Central memory CD4-positive, alpha-beta T cell (primary cell): Measurements from ENCODE around the gene TTC17.
A peak's percentile ranks its signal among the peaks of the same experiment; 100 is the strongest.
"Not testable (repeated sequence)": the region's sequence is repeated elsewhere in the genome, so short reads cannot be mapped to it uniquely, and the experiment has no call there.

Experiments
- DNase-seq: peaks from one replicate; pipeline ENCODE4 v3.0.0; 2022

TTC17 gene

DNA sequence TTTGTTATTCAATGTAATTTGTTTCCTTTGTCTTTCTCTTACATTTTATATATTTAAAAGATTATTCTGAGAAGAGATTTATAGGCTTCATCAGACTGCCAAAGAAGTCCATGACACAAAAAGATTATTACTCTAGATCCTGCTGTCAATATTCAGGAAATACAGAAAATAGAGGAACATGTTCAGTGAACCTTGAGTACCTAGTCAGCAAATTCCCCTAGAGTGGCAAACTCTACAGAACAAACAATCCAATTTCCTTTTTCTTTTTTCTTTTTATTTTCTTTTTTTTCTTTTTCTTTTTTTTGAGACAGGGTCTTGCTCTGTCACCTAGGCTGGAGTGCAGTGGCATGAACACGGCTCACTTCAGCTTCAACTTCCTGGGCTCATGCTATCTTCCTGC is 23.9 kb downstream of the TTC17 start:
- no peak for DNase-seq

DNA sequence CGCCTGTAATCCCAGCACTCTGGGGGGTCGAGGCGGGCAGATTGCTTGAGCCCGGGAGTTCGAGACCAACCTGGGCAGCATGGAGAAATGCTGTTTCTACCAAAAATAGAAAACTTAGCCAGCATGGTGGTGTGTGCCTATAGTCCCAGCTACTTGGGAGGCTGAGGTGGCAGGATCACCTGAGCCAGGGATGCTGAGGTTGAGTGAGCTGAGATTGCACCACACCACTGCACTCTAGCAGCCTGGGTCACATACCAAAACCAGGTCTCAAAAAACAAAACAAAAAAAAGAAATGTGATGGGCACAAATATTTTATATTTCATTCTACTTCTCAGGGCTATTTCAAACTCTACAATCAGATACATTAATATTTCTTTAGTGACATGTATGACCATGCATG is 25.7 kb downstream of the TTC17 start:
- no peak for DNase-seq

DNA sequence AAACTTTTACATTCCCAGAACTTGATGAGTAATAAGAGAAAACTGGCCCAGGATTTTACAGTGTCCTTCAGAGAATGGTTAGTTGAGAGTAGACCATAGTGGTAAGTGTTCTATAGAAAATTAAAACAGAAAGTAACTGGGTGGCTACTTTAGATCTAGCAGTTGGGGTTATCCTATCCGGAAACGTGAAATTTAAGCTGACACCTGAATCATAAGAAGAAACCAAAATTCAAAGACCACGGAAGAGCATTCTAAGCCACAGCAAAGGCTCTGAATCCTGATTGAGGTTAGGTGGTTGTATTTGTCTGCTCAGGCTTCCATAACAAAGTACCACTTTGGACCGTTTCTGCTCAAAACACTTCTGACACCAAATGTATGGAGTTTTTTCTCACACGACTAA is 34.0 kb downstream of the TTC17 start:
- DNase-seq = peak; percentile 21

DNA sequence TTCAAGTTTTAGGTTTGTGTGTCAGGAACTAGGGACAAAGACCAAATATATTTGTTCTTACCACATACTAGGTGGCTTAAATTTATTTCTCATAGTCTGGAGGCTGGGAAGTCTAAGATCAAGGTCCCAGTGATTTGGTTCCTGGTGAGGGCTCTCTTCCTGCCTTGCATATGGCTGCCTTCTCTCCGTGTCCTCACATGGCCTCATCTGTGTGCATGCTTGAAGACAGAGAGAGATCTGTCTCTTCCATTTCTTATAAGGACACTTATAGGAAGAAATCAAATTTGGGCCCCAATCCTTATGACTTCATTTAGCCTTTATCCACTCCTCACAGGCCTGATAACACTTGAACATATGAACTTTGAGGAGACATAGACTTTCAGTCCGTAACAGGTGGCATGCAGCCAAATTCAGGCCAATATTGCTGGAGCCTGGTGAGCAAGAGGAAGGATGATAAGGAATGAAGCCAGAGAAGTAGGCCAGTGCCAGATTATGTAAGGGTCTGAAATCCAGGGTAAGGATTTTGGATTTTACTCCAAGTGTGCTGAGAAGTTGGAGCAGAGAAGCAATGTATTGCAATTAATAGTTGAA is 35.1 kb downstream of the TTC17 start:
- no peak for DNase-seq

DNA sequence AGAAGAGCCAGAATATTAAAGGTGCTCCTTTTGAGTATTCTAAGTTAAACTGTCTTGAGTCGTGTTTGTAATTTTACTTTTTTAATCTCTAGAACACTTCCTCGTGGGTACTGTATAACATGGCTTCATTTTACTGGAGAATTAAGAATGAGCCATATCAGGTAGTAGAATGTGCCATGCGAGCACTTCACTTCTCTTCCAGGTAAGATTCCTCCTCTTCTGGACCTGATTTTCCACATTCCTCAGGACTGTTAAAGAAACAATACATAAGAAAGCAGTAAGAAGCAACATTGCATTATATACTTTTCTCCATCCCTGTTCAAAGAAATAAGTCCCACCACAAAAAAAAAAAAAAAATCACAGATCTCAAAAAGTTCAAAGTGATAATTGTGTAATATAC is 37.9 kb downstream of the TTC17 start:
- no peak for DNase-seq

DNA sequence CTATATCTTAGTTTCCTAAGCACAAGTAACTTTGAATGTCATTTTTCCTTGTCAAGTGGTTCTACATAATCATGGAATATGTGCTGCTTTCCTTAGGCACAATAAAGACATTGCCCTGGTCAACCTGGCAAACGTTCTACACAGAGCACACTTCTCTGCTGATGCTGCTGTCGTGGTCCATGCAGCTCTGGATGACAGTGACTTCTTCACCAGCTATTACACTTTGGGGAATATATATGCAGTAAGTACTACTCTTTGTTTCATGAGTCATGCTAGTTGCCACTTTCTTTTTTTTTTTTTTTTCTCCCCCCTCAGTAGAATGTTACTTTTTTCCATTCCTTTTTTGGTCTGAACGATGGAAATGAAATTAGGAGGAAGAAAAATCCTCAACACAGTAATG is 38.5 kb downstream of the TTC17 start:
- DNase-seq = no peak

DNA sequence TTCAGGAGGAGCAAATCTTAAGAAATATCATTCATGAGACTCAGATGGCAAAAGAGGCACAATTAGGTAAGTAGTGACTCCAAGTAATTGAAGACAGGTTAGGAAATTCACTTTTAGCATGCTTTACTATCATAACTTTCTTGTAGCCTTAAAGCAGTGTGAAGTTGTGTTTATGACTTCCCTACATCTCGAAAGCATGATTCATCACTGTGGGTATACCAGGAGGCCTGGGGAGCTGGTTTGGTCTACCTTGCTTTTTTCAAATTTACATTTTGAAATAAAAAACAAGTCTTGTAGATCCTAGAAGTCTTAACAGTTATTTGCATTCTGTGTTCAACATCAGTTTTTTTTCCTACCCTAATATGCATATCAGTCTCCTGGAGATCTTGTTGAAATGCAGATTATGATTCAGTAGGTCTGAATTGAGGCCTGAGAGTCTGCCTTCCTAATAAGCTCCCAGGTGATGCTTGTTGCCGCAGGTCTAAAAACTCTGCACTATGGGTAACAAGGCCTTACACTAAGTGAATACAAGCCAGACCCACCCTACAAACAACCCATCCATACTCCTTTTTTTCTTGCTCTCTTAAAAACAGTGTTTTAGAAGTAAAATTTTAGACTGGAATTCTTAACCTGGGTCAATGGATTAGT is 41.4 kb downstream of the TTC17 start:
- no peak for DNase-seq

DNA sequence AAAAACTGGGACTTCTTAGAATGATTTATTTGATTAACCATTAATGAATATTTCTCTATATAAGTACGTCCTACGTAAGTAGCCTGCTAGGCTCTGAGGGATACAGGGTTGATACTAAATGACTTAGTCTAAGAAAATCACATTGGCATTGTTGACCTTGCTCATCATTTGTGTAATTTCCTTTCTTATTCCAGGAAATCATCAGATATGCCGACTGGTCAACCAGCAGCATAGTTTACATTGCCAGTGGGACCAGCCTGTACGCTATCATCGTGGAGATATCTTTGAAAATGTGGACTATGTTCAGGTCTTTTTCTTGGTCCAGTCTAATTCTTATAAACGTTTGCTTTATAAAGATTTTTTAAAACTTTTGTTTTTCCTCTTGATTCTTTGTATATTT is 42.5 kb downstream of the TTC17 start:
- no peak for DNase-seq

DNA sequence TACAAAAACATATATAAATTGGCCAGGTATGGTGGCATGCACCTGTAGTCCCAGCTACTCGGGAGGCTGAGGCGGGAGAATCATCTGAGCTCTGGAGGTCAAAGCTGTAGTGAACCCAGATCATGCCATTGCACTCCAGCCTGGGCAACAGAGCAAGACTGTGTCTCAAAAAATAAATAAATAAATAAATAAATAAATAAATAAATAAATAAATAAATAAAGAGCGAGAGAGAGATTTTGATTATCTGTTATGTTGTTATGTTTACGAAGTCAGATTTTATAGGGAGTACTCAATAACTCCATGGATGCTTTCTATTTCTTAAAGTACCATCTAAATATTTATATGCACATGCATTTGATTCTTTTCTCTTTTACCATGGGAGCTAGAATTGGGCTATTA is 43.1 kb downstream of the TTC17 start:
- not testable (repeated sequence) for DNase-seq

DNA sequence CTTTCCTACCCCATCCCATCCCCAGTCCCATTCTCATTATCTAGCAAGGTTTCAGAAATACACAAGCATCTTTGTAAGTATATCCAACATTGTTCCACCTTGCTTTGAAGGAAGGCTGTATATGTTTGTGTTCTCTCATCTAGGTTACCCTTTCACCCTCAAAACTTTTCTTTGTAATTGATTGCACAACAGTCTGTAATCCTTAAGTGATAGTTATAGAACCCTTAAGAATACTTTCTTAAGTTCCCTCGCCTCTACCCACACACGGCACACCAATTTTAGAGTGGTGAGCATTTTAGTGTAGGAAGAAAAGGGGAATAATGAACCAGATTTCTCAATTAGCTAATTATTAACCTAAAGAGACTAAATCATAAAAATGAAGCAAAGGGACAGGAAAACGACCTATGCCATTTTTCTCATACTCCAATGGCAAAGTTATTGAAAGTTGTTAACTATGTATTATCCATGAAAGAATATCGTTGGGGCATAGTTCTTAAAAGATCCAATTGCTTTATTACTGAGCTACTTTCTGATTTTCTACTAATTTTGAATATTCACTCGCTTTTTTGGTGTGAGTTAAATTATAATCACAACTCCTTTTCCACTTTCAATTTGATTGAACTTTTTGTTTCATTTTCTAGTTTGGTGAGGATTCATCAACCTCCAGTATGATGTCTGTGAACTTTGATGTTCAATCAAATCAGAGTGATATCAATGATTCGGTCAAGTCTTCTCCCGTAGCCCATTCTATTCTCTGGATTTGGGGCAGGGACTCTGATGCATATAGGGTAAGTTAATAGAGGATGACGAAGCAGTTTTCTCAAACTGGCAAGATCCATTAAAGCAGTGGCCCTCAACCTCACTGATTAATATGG is 44.9 kb downstream of the TTC17 start:
- DNase-seq = no peak

DNA sequence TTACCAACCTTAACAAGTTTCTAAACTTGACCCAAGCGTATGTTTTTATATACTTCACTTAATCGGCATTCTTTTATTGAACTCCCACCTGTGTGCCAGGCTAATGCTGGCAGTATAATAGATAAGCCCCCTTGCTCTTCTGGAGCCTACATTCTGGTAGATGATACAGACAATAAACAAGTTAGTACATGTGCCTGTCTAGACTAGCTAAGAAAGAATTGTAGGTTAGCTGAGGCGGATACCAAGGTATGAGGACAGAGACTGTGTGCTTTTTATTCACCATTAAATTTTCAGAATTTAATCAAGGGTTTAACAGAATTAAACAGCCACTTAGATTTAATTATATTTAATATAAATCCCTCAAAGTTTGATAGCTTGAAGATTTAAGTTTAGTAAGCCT is 45.7 kb downstream of the TTC17 start:
- no peak for DNase-seq

DNA sequence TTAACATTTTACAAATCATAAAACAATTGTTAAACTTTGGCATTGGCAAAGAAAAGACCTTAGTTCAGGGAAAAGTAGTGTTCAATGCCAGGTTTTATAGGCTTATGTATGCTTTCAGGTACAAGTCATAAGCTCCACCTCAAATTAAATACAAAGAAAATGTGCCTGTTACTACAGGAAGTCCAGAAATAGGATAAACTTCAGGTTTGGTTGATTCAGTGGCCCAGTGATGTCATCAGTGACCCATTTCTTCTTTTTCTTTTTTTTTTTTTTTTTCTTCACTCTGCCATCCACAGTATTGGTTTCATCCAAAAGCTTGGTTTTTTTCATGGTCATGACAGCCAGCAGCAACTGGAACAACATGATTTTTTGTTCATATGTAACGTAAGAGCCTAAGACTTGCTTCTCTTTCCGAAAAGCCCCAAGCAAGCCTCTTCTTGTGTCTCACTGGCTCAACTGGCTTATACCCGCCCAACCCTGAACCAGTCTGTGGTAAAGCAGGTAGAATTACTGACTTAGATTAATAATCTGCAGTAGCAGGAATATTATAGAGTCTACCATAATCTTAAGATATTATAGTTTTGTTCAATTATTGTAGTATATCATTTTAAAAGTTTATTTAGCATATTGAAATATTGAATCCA is 46.2 kb downstream of the TTC17 start:
- DNase-seq = no peak

DNA sequence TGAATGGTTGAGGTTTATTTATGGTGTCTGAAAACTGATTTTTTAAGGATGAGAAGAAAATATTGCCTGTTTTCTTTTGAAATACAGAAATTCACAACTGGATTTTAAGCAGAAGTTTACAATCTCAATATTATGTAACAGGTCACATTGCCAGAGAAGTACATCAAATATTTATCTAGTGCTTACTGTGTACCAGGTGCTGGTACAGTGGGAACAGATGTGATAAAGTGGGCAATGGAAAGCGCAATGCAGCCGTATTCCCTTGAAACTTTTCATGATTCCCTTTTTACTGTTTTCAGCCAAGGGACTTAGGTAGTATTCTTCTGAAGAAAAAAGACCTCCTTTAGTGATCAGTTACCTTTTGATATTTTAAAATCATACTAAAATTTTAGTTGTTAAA is 49.6 kb downstream of the TTC17 start:
- DNase-seq = no peak

DNA sequence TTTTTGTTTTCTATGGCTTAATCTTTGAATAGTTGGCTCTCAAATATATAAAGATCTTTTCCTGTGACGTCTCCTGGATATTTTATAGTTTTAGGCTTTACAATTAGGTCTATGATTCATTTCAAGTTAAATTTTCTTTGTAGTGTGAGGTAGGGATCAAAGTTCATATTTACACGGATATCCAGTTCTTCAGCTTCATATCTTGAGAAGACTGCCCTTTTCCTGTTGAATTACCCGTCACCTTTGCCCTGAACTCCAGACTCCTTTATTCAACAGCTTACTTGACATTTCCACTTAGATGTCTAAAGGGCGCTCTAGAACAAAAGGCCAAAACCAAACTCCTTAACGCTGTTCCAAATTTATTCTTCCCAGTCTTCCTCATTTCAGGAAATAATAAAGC is 51.7 kb downstream of the TTC17 start:
- DNase-seq = no peak

DNA sequence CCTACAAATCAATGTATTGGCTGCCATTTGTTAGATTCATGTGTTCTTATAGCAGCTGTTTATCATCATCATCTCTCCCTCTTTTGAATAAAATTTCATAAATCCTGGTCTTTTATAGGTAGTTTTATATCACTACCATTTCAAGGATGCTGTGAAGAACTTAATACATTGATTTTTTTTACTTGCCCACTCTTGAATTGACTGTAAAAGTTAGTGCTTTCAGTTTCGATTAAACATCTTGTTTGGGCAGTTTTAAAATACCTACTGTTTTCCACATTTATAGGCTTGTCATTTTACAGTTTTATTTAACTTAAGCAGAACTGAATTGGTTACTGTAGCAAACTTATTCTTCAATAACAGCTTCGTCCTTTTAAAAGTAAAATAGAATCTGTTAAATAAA is 59.5 kb downstream of the TTC17 start:
- no peak for DNase-seq

DNA sequence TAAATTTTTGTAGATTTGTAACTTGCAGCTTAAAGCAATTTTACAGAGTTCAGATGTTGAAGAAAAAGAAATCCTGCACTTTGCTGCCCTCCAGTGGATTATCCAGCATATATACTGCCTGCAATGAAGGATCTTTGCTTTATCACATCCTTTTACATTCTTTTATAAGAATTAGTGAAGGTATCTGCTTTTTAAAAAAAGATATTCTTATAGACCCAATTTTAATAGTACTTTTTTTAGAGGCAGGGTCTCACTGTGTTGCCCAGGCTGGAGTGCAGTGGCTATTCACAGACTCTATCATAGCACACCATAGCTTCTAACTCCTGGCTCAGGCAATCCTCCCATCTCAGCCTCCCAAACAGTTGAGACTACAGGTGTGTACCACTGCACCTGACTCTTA is 60.7 kb downstream of the TTC17 start:
- DNase-seq = no peak

DNA sequence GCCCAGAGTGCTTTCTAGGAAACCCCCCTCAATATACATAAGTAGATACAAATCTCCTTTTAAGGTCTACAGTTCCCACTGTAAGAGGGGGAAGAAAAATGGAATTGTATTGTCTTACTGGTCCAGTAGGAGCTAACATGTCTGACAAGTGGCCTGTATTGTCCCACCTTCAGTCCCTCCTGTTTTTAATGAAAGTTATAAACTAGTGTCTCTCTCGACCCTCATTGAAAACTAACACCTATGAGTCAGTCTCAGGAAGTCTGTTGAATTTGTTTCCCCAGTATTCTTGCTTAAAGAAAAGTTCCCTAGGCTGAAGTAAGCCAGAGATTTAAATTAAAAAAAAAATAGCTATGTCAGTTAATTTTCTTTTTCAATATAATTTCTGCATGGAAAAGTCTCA is 69.3 kb downstream of the TTC17 start:
- DNase-seq = no peak

DNA sequence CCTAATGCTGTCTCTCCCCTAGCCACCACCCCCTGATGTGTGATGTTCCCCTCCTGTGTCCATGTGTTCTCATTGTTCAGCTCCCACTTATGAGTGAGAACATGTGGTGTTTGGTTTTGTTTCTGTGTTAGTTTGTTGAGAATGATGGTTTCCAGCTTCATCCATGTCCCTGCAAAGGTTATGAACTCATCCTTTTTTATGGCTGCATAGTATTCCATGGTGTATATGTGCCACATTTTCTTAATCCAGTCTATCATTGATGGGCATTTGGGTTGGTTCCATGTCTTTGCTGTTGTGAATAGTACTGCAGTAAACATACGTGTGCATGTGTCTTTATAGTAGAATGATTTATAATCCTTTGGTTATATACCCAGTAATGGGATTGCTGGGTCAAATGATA is 72.2 kb downstream of the TTC17 start:
- DNase-seq = not testable (repeated sequence)

DNA sequence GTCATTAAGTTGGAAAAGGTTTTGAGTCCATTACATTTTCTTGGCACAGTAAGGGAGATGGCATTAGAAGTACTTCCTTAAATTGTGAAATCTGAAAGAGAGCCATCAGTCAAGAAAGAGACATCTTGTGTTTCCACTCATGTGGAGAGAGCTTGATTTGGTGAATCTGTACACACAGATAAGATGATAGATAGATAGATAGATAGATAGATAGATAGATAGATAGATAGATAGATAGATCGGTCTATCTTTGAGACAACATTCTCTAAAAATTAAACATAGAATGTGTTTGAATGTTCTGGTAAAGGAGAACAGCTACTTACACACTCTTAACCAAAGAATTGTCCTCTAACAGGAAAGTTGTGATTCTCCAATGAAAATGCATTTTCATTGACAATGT is 76.2 kb downstream of the TTC17 start:
- DNase-seq = no peak

DNA sequence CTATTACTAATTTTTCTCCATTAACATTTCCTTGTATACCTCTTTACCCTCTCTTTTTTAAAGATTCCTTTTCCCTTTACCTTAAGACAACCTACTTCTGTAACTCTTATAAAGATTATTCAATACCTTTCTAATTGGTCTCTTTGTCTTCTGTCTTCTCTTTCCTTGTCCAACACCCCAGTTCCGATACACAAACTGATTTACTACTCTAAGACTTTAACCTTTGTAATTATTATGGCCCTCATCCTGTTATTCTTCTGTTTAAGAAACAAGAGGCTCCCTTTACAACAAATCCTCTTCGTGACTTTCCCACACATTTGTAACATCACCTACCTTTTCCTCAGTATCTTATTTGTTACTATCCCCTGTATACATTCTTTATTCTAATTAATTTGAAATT is 81.8 kb downstream of the TTC17 start:
- DNase-seq = no peak

DNA sequence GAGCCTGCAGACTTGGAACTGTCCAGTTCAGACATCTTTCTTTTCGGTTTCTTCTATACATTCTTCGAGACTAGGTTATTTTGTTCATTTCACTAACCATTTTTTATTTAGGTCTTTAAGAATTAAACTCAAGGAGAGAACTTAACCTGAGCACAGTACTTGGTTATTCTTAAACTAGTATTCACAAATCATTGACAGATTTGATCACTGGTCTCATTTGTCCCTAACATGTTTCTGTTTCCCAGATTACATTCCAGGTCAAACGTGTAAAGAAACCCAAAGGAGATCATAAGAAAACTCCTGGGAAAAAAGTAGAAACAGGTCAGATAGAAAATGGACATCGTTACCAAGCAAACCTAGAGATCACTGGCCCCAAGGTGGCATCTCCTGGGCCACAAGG is 85.1 kb downstream of the TTC17 start:
- DNase-seq = no peak

DNA sequence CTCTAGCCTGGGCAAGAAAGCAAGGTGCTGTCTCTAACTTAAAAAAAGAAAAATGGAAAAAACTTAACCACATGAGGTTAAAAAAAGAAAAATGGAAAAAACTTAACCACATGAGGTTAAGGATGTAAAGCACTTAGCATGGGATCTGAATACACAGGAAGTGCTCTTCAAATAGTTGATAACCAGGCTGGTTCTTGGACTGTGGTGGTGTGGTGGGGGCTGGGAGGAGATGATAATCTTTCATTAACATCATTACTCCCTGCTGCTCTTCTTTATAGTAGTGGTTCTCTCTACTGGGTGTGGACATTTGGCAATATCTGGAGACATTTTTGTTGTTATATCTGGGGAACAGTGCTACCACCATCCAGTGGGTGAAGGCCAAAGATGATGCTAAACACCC is 88.4 kb downstream of the TTC17 start:
- no peak for DNase-seq

DNA sequence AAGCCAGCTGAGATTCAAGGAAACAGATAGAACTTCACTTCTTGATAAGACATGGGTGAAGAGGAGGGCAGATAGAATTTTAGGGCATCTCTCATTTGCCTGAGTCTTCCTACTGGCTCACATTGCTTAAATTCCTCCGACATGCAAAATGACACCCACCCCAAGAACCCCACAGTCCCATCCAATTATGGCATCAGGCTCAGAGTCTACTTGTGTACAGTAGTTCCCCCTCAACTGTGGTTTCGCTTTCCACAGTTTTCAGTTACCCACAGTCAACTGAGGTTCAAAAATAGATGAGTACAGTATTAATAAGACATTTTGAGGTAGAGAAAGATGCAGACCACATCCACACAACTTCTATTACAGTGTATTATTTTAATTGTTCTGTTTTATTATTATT is 99.8 kb downstream of the TTC17 start:
- no peak for DNase-seq

DNA sequence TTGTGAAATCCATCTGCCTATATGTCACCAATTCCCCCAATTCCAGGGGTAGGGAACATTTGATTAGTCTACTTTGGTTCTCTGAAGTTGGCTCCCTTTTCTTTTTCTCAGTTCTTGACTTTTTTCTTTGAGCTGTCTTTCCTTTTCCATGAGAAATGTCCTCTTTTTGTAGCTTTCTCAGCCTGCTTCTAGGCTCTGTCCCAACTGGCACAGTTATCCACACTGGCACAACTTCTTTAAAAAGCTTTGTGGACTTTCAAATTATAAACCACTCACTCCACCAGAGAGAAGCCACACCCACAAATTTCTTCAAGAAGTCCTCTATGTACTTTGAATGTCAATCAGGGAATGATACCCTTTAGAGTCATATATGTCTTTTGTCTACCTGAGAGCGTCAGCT is 100.5 kb downstream of the TTC17 start:
- no peak for DNase-seq
